Kidney epithelial cell (primary cell): ENCODE measurements around the gene FAM200C. TPM values are rescaled to one million over a fixed set of nuclear protein-coding genes. Genes with fewer than 3 reads are reported as not detected.

Experiments used
- DNase-seq: peaks from one replicate; pipeline ENCODE4 v3.0.0-alpha.2; 2010; ENCODE audit warnings: low read depth
- H3K27me3 ChIP-seq: 2 replicates; pipeline ENCODE4 v1.6.0; 2011; ENCODE audit warnings: low read length; ENCODE audit not compliant: control insufficient read depth, insufficient read depth
- H3K36me3 ChIP-seq: 2 replicates; pipeline ENCODE4 v1.5.1; 2011; ENCODE audit warnings: low read length; ENCODE audit not compliant: control insufficient read depth, insufficient read depth
- H3K4me3 ChIP-seq: 2 replicates; pipeline ENCODE4 v1.5.1; 2011; ENCODE audit warnings: low read depth, mild to moderate bottlenecking, control low read depth, low read length
- total RNA-seq: library from RNA; depleted of rRNA; stranded (reverse); fragments of >200 nt; gene quantifications from 2 replicates; pipeline ENCODE4 v1.2.3, GENCODE V29; 2015
- TF ChIP-seq, protein P1 (sequence below): IDR thresholded peaks from 2 replicates; pipeline ENCODE4 v1.5.1; 2011; ENCODE audit warnings: mild to moderate bottlenecking, moderate library complexity, low read length, control low read depth, inconsistent platforms; ENCODE audit not compliant: insufficient read depth, poor library complexity, severe bottlenecking

FAM200C gene
- total RNA-seq, 1 donor from 2014 or later, result 1.9 TPM

DNA sequence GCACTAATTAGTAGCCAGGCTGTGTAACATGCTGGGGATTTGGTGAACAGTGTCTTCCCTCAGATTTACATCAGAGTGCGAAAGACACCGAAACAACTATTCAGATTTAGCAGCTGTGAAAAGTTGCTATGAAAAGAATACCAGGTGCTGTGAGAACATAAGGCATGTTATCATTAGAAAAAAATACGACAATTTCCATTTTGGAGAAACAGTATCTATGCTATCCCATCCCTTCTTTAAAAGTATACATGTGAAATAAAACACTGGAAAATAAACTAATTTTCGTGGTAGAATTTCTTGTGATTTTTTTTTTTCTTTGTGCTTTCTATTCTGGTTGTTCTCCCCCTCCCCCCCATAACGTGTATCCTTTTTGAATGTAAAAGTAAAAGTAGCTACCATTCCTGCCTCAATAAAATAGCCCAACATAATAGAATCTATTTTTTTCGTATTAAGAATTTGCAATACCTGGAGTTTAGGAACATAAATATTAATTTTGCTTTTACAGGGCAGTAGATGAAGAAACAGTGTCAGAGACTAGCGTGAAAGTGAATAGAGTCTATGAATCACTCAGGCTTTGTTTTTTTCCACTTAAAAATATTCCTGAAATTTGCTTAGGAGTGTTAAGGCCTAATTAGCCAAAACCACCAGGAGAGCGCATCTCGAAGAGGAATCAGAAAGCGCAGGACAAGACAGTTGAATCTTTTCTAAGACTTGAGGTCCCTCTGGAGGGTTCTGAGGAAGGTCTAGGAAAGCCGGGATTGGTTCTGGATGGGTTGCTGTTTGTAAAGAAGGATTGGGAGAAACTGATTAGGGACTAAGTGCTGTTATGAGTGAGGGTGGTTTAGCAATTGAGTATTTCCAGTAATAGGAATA is 19.8 kb upstream of the FAM200C start:
- Histone ChIP-seq H3K36me3 (no peaks in the 10 kb centered on the region), H3K27me3 (no peaks in the 10 kb centered on the region), H3K4me3 (peak overlapping the region; percentile 92)
- no peak for DNase-seq
- TF ChIP-seq, protein P1, sequence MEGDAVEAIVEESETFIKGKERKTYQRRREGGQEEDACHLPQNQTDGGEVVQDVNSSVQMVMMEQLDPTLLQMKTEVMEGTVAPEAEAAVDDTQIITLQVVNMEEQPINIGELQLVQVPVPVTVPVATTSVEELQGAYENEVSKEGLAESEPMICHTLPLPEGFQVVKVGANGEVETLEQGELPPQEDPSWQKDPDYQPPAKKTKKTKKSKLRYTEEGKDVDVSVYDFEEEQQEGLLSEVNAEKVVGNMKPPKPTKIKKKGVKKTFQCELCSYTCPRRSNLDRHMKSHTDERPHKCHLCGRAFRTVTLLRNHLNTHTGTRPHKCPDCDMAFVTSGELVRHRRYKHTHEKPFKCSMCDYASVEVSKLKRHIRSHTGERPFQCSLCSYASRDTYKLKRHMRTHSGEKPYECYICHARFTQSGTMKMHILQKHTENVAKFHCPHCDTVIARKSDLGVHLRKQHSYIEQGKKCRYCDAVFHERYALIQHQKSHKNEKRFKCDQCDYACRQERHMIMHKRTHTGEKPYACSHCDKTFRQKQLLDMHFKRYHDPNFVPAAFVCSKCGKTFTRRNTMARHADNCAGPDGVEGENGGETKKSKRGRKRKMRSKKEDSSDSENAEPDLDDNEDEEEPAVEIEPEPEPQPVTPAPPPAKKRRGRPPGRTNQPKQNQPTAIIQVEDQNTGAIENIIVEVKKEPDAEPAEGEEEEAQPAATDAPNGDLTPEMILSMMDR, result no peak

GRCh38 chr5:160418561-160419457 is 19.0 kb upstream of the FAM200C start, which contains the start of gene SLU7:
Gene SLU7, minus strand, starts transcription at chr5:160419081. Its CDS starts 3,787 bp downstream, at chr5:160415294.
- Histone ChIP-seq H3K4me3 (peak within 1 kb of the TSS; percentile 92), H3K36me3 (no peaks in the 10 kb centered on the region), H3K27me3 (no peaks in the 10 kb centered on the region)
- TF ChIP-seq, protein P1, result no peak
- peak; percentile 81 for DNase-seq

GRCh38 chr5:160398806-160399205 is 1.0 kb downstream of the FAM200C start:
- no peaks in the 10 kb centered on the region for H3K27me3 ChIP-seq
- H3K36me3 ChIP-seq, result no peaks in the 10 kb centered on the region
- peak overlapping the region; percentile 68 for H3K4me3 ChIP-seq
- DNase-seq, result no peak
- TF ChIP-seq, protein P1, result no peak

- no peak overlapping the region for H3K4me3 ChIP-seq
- no peaks in the 10 kb centered on the region for H3K36me3 ChIP-seq
- TF ChIP-seq, protein P1, result no peak
- H3K27me3 ChIP-seq, result no peaks in the 10 kb centered on the region
- DNase-seq, result no peak
These were observed 2.4 kb downstream of the FAM200C start for GRCh38 chr5:160397492-160397891.

- no peak for DNase-seq
- TF ChIP-seq, protein P1, result no peak
These were observed 4.7 kb downstream of the FAM200C start for GRCh38 chr5:160395111-160395510.

More at GRCh38 chr5:160395111-160395510, 4.7 kb downstream of the FAM200C start:
- Histone ChIP-seq H3K4me3 (no peak overlapping the region), H3K27me3 (no peaks in the 10 kb centered on the region), H3K36me3 (no peaks in the 10 kb centered on the region)
